Activated T-helper 9 cell treated with anti-CD3 and anti-CD28 coated beads, Interleukin-2, amount 50 U/mL, for 16 hours (primary cell): ENCODE measurements around the gene PINK1.

Source experiments
- DNase-seq: peaks from one replicate; pipeline ENCODE4 v3.0.0-alpha.2; 2020; ENCODE audit warnings: low read depth

Gene PINK1

GRCh38 chr1:20681999-20682398 lies 48.7 kb downstream of the PINK1 start:
- no peak for DNase-seq

DNA sequence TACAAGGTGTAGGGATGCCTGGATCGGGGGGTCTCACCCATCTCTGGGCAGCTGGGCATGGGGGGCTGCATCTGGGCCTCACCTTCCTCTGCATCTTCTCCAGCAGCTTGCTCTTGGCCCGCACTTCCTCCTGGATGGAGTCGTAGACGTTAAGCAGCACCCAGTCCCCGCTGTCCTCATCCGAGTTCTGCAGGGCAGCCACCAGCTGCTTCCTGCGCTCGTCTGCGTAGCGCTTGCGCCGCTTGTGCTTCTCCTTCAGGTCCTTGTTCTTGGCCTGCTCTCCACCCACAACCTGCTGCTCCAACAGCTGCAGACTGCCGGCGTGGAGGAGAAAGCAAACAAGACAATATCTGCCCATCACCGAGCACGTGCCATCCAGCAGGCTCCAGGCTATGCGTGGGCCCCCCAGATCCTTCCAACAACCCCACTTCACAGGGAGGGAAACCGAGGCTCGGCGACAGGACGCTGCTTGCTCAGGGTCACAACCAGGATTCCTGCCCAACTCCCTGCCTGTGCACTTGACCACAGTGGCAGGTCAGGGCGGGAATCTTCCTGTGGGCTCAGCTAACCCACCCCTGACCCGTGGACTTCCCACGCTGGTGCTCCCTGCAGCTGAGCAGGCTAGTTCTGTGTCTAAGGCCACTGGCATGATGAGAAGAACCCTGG lies 49.4 kb downstream of the PINK1 start:
- no peak for DNase-seq

DNA sequence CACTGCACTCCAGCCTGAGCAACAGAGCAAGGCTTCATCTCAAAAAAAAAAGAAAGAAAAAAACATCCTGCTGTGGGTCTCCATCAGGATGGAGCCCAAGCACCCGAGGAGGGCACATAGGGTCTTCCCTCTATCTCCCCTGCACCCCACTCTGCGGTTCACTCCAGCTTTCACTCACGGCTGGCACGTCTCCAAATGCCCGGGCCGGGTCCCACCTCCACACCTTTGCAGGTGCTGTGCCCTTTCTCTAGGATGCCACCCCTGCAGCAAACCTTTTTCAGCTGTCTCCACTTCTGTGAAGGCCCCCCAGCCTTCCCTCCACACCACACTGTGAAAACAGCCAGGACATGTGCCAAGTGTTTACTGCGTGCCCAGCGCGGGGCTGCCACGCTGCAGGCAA lies 50.4 kb downstream of the PINK1 start:
- DNase-seq: no peak

- no peak for DNase-seq
Measured at GRCh38 chr1:20684050-20684620, 50.9 kb downstream of the PINK1 start.

DNA sequence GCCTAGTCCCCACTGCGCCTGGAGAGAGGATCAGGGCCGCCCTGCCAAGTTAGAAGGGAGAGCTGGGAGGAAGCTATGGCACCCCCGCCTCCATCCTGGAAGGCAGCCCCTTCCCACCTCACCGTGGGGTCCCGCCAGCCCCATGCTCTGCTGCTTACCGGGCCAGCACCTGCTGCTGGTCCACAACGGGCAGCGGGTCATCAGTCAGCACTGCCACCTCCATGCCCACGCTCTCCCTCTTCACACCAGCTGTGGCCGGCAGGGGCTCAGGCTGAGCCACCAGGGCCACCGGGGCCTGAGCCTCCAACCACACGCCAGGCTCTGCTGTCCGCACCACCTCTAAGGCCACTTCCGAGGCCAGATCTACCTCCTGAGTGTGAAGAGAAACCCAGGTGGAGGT lies 51.4 kb downstream of the PINK1 start:
- DNase-seq: no peak

DNA sequence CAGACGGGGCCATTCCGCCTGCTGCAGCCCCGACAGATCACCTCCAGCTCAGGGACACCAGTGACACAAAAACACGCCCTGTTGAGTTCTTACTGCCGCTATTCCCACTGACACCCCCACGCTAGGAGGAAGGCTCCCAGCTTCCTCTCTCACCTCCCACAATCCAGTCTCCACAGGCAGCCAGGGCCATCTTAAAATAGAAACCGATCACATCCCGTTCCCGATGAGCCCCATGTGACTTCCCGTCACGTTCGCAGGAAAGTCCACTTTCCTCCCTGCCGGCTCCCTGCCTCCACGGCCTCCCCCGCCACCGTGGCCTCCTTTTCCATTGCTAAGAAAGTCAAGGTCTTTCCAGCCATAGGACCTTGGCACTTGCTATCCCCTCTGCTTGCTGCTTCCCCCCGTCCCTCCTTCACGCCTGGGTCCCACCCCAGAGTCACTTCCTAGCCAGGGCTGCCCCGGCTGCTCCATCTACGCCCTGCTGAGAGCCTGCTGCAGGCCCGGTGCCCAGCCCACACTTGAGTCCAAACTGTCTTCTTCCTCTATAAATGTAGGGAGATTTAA lies 51.9 kb downstream of the PINK1 start:
- DNase-seq: no peak

- DNase-seq: no peak
Measured at GRCh38 chr1:20685741-20686140, 52.5 kb downstream of the PINK1 start.

DNA sequence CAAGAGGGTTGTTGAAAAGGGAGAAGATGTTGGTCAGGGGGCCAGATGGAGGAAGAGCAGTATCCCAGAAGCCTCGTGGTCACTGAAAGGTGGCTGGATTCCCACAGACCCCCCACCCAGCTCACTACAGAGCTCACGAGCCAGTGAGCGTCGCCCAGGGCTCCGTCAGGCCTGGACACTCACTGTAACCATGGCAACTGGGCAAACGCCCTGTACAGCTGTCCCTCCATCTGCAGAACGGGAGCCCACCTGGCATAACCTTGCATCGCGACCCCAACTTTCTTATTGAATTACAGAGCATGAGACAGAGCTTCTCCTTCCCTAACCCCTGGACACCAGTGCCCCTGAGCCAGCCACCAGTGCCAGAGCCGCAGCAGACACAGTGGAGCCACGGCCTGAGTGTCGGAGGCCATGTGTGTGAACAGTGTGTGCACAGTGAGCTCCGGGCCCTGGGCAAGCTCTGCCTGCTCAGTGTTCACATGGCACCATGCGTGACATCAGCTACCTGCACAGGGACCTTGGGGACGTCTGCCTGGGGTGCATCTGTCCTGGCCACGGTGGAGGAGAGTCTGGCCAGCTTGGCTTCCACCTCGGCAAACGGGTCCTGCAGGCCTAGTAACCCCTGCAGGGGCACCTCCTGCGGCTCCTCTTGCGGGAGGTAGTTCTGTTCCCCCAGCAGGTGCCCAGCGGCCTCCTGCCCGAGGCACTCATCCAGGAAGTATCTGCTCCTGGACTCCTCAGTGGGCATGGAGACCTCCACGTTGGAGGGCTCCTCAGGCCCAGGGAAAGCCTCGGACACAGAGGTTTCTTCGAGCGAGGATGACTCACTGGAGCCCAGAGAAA lies 53.8 kb downstream of the PINK1 start:
- no peak for DNase-seq

- DNase-seq: no peak
Measured at GRCh38 chr1:20689645-20690056, 56.4 kb downstream of the PINK1 start.

GRCh38 chr1:20691872-20692271 lies 58.6 kb downstream of the PINK1 start:
- no peak for DNase-seq

GRCh38 chr1:20693623-20694022 lies 60.4 kb downstream of the PINK1 start:
- no peak for DNase-seq

GRCh38 chr1:20695515-20695914 lies 62.3 kb downstream of the PINK1 start:
- DNase-seq: no peak

DNA sequence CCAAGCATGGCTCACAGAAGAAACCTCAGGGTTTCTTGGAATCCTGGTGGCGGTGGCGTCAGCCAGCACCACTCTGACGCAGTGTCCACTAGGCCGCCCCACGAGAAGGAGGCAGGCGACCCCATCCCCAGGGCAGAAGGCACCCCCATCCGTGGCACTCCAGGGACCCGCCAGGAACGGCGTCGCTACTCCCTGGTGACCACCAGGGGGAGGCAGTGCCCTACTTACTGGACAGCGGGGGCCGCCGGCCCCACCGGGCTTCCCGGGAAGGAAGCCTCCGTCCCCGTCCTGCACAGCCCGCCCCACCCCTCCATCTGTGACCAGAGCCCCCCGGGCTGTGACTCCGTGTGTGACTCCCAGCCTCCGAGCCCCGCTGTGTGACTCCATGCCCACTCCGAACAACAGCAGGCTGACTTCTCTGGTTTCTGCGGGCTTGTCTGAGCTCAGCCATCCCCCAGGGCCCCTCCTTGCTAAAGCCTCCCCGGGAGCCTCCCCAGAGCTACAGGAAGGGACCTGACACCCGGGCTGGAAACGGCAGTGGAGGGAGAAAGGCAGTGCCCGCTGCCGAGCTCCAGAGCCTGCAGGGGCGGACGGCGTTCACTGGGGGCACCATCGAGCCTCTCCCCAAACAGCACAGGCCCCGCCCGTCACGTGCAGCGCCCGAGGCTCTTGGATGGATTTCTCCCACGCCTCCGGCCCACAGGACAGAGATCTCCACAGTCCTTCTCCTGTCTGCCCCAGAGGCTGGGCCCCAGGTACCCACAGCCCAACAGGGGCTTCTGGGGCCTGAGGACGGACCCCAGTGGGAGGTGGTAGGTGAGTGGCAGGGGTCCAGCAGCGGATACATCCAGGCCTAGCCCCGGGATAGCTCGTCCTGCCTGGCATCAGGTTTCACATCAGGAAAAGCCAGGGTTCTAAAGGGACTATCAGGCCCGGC lies 63.4 kb downstream of the PINK1 start:
- DNase-seq: peak; percentile 57

- no peak for DNase-seq
Measured at GRCh38 chr1:20697563-20697962, 64.3 kb downstream of the PINK1 start.

GRCh38 chr1:20698195-20698910 lies 65.1 kb downstream of the PINK1 start:
- DNase-seq: no peak

- no peak for DNase-seq
Measured at GRCh38 chr1:20699558-20699957, 66.3 kb downstream of the PINK1 start.

DNA sequence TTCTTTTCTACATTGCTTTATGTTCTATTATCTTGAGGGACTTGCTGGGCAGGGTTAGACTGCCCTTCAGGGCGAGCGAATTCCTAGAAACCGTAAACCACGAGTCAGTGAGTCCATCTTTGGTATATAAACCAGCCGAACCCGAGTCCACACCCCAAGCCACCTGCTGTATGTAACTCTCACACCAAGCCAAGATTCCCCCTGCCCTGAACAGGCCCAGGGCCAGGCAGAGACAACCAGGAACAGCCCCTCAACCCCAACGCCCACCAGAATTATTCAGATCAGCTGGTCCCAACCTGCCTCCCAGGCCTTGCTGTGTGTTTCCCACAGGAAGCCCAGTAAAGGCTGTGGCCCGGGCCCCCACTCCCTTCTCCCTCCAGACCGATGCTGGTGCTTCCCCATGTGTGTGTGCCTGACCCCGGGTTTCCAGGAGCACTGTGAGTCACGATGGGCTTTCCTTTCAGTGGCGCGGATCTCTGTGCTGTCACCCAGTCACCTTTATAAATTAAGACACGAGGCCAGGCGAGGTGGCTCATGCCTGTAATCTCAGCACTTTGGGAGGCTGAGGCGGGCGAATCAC lies 67.5 kb downstream of the PINK1 start:
- DNase-seq: no peak
